Measurements from ENCODE around the gene PRKCE.

GRCh38 chr2:45820048-45820447, 168.6 kb downstream of the PRKCE start:
- no peak for TF ChIP-seq POLR2A (IDR thresholded peaks at IDR 0.05)
- TF ChIP-seq, protein P1, sequence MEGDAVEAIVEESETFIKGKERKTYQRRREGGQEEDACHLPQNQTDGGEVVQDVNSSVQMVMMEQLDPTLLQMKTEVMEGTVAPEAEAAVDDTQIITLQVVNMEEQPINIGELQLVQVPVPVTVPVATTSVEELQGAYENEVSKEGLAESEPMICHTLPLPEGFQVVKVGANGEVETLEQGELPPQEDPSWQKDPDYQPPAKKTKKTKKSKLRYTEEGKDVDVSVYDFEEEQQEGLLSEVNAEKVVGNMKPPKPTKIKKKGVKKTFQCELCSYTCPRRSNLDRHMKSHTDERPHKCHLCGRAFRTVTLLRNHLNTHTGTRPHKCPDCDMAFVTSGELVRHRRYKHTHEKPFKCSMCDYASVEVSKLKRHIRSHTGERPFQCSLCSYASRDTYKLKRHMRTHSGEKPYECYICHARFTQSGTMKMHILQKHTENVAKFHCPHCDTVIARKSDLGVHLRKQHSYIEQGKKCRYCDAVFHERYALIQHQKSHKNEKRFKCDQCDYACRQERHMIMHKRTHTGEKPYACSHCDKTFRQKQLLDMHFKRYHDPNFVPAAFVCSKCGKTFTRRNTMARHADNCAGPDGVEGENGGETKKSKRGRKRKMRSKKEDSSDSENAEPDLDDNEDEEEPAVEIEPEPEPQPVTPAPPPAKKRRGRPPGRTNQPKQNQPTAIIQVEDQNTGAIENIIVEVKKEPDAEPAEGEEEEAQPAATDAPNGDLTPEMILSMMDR (IDR thresholded peaks at IDR 0.05) = no peak
